ENCODE results near the gene SPOUT1.
"Not testable (repeated sequence)": the region's sequence is repeated elsewhere in the genome, so short reads cannot be mapped to it uniquely, and the experiment has no call there.

Gene SPOUT1

DNA sequence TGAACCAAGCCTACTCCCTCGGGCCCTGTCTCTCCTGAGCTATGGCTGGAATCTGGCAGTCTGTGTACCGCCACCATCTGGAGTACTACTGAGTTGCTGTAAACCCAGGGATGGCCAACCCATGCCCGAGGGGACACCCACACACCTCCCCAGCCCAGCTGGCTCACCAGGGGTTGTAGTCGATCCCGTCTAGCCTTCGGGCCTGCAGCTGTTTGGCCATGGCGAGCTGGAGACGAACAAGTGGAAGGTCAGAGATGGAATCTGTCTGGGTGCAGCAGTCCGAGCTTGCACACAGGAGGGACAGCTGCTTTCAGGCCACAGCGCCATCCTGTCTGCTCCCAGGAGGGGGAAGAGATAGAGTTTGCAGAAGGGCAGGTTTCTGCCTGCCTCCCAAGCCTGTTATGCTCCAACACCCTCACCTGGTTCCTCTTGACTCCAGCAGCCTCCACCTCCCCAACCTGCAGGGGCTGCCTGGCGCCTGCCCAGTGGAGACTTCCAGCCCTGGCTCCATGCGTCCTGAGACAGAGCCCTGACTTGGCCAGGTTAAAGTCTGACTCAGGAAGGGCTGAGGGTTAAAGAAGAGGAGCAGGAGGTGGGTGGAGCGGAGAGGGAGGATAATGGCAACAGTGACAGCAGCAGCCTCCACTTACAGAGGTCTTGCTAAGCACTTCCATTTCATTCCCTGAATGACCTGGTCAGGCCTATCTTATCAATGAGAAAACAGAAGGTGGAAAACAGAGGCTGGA, 15.8 kb upstream of the SPOUT1 start:
- ChIA-PET POLR2A (interaction anchor here (1.7 kb wide), 1 partner anchor 28 kb away, joined by 3 read pairs; no protein-coding TSS in a partner anchor), CTCF (interaction anchor here (3.0 to 3.4 kb wide), 2 partner anchors 18 to 83 kb away, joined by 15 to 16 read pairs; no protein-coding TSS in a partner anchor)

DNA sequence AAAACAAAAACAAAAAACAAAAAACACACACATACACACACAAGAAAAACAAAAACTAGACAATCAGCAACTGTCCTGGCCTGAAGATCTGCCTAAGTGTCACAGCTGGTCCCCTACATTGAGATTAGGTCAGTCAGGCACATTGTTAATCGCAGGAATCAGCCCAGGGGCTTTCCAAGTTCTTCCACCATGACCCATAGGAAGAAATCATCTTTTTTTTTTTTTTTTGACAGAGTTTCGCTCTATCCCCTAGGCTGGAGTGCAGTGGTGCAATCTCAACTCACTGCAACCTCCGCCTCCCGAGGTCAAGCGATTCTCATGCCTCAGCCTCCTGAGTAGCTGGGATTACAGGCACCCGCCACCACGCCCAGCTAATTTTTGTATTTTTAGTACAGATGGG, 13.6 kb upstream of the SPOUT1 start:
- DNase-seq (ENCODE audit: low read depth, low spot score); POLR2A ChIA-PET; H3K4me3 ChIP-seq (ENCODE audit: low read depth, low read length): not testable (repeated sequence)
- CTCF ChIA-PET, result interaction anchor here (1.5 to 1.8 kb wide), 2 partner anchors 18 to 85 kb away, joined by 5 to 6 read pairs; no protein-coding TSS in a partner anchor

More for the DNA sequence above, 15.8 kb upstream of the SPOUT1 start:
- DNase-seq (ENCODE audit: low read depth, low spot score), result no peak
- TF ChIP-seq, protein P1, sequence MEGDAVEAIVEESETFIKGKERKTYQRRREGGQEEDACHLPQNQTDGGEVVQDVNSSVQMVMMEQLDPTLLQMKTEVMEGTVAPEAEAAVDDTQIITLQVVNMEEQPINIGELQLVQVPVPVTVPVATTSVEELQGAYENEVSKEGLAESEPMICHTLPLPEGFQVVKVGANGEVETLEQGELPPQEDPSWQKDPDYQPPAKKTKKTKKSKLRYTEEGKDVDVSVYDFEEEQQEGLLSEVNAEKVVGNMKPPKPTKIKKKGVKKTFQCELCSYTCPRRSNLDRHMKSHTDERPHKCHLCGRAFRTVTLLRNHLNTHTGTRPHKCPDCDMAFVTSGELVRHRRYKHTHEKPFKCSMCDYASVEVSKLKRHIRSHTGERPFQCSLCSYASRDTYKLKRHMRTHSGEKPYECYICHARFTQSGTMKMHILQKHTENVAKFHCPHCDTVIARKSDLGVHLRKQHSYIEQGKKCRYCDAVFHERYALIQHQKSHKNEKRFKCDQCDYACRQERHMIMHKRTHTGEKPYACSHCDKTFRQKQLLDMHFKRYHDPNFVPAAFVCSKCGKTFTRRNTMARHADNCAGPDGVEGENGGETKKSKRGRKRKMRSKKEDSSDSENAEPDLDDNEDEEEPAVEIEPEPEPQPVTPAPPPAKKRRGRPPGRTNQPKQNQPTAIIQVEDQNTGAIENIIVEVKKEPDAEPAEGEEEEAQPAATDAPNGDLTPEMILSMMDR (IDR thresholded peaks at IDR 0.05; ENCODE audit: insufficient read depth, low read length, missing control alignments), result no peak
- H3K4me3 ChIP-seq (ENCODE audit: low read depth, low read length), result no peak overlapping the region

DNA sequence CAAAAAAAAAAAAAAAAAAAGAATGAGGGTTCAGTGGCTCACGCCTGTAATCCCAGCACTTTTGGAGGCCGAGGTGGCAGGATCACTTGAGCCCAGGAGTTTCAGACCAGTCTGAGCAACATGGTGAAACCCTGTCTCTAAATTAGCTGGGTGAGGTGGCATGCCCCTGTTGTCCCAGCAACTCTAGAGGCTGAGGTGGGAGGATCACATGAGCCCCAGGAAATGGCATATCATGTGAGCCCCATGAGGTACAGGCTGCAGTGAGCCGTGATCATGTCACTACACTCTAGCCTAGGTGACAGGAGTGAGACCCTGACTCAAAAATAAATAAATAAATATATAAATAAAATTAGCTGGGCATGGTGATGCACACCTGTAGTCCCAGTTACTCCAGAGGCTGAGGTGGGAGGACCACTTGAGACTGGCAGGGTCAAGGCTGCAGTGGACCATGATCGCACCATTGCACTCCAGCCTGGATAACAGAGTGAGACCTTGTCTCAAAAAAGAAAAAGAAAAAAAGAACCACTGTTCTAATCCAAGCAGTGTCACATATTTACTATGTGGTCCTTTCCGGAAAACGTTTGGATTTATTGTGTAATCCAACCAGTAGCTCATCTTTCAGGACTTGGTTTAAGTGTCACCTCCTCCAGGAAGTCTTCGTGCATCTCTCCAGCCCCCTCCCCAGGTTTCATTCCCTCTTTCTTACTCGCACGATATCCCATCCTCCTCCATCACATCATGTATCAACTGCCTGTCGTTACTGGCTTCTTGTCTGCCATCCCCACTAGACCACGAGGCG, 12.3 kb upstream of the SPOUT1 start:
- ChIA-PET POLR2A (no interaction called here), CTCF (interaction anchor here (0.7 to 1.8 kb wide), 3 partner anchors 13 to 24 kb away, joined by 3 to 6 read pairs (median 4); partner anchors contain the start of gene ENDOG)
- no peak for DNase-seq (ENCODE audit: low read depth, low spot score)
- TF ChIP-seq, protein P1 (IDR thresholded peaks at IDR 0.05; ENCODE audit: insufficient read depth, low read length, missing control alignments), result no peak
- no peak overlapping the region for H3K4me3 ChIP-seq (ENCODE audit: low read depth, low read length)

DNA sequence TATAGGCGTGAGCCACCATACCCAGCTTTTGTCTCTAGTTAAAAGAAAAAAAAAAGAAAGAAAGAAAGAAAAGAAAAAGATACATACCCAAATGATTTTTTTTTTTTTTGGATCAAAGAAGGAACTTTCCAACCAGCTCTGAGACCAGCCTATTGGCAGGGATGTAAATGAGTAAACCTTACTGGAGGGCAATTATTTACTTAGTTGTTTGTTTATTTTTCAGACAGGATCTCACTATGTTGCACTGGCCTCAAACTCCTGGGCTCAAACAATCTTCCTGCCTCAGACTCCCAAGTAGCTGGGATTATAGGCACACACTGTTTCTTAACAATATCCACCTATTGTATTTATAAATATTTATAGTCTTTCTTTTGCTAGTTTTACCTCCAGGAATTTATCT, 10.9 kb upstream of the SPOUT1 start:
- CTCF ChIA-PET, result interaction anchor here (0.8 to 1.5 kb wide), 2 partner anchors 12 to 22 kb away, joined by 3 to 5 read pairs; partner anchors contain the start of gene ENDOG

DNA sequence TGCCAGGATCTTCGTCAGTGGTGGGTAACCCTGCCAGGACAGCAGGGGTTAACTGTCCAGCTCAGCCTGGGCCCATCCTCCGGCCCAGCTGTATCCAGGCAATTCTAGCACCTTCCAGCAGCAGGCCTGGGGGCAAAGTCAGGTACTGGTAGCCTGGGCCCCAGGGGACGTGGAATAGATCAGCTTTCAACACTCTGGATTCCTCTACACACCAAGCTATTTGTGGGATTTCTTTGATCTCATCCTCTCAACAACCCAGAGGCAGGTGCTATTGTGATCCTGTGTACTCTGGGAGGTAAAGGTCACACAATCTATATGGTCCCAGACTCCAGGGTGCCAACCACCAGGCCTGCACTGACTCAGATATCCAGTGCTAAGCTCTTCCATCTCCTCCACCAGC, 8.7 kb upstream of the SPOUT1 start:
- POLR2A ChIA-PET, result interaction anchor here (0.9 kb wide), 1 partner anchor 20 kb away, joined by 3 read pairs; the partner anchor contains the start of gene ENDOG
- CTCF ChIA-PET, result interaction anchor here (1.0 to 3.6 kb wide), 6 partner anchors 8 to 25 kb away, joined by 3 to 13 read pairs (median 4); partner anchors contain the start of genes ENDOG and SPOUT1
- H3K4me3 ChIP-seq (ENCODE audit: low read depth, low read length), result no peak overlapping the region
- no peak for DNase-seq (ENCODE audit: low read depth, low spot score)
- TF ChIP-seq, protein P1 (IDR thresholded peaks at IDR 0.05; ENCODE audit: insufficient read depth, low read length, missing control alignments), result no peak

More for the DNA sequence above, 10.9 kb upstream of the SPOUT1 start:
- DNase-seq (ENCODE audit: low read depth, low spot score), result no peak
- H3K4me3 ChIP-seq (ENCODE audit: low read depth, low read length), result no peak overlapping the region
- TF ChIP-seq, protein P1 (IDR thresholded peaks at IDR 0.05; ENCODE audit: insufficient read depth, low read length, missing control alignments), result no peak
- POLR2A ChIA-PET, result no interaction called here

DNA sequence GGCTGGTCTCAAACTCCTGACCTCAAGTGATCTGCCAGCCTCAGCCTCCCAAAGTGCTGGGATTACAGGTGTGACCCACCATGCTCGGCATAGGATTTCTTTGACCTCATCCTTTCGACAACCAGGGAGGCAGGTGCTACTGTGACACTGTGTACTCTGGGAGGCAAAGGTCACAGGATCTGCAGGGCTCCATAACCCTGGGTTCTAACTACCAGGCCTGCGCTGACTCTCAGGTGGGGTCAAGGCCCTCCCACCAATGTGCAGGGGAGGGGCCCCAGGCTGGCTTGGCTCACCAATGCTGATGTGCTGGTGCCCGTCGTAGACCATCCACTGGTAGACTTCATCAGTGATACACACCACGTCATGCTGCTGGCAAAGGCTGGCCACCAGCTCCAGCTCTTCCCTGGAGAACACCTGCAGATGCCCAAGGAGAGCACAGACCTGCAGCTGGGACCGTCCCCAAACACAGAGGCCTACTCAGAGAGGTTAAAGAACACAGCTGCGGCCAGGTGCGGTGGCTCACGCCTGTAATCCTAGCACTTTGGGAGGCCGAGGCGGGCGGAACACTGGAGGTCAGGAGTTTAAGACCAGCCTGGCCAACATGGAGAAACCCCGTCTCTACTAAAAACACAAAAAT, 7.0 kb upstream of the SPOUT1 start:
- TF ChIP-seq, protein P1 (IDR thresholded peaks at IDR 0.05; ENCODE audit: insufficient read depth, low read length, missing control alignments), result no peak
- H3K4me3 ChIP-seq (ENCODE audit: low read depth, low read length), result no peak overlapping the region
- DNase-seq (ENCODE audit: low read depth, low spot score), result no peak
- CTCF ChIA-PET, result interaction anchor here (1.2 to 3.6 kb wide), 2 partner anchors 18 to 91 kb away, joined by 3 to 13 read pairs; partner anchors contain the start of gene ENDOG
- POLR2A ChIA-PET, result no interaction called here

Data from AG04449 (cell line).